CD4-positive, alpha-beta T cell treated with Interleukin-15 for 1 hour (primary cell): Measurements from ENCODE around the gene CYTH4.

ENCODE experiments used
- DNase-seq: peaks from one replicate; pipeline ENCODE4 v3.0.0-alpha.2; 2020

The CYTH4 gene

GRCh38 chr22:37352481-37352880 lies 70.2 kb downstream of the CYTH4 start:
- DNase-seq, result no peak

GRCh38 chr22:37353839-37354238 lies 71.5 kb downstream of the CYTH4 start:
- DNase-seq, result no peak

- no peak for DNase-seq
Measured at GRCh38 chr22:37354261-37354660, 72.0 kb downstream of the CYTH4 start.

- no peak for DNase-seq
Measured at GRCh38 chr22:37354670-37355069, 72.4 kb downstream of the CYTH4 start.

- no peak for DNase-seq
Measured at GRCh38 chr22:37355174-37355573, 72.9 kb downstream of the CYTH4 start.

- DNase-seq, result no peak
Measured at GRCh38 chr22:37356922-37357321, 74.6 kb downstream of the CYTH4 start.

GRCh38 chr22:37357446-37358075 lies 75.3 kb downstream of the CYTH4 start:
- no peak for DNase-seq

- DNase-seq, result no peak
Measured at GRCh38 chr22:37358386-37358785, 76.1 kb downstream of the CYTH4 start.

- DNase-seq, result no peak
Measured at GRCh38 chr22:37358917-37359316, 76.6 kb downstream of the CYTH4 start.

- DNase-seq, result no peak
Measured at GRCh38 chr22:37362621-37363020, 80.3 kb downstream of the CYTH4 start.

GRCh38 chr22:37363261-37363992 lies 81.1 kb downstream of the CYTH4 start:
- DNase-seq, result no peak
